ENCODE data around the gene PRKRA. TPM values are rescaled to one million over a fixed set of nuclear protein-coding genes. Genes with fewer than 3 reads are reported as not detected.

PRKRA gene
- total and polyA plus RNA-seq, 2 of the 13 experiments (the other 11 are each of a cell fraction or from before 2014, with no cell fraction given) = 53.1 to 74.7 TPM

GRCh38 chr2:178480227-178481181, 29.5 kb upstream of the PRKRA start, which contains the start of gene PLEKHA3 (continued):
- peak; percentile 94; the same call in 1 of the 2 replicates for TF ChIP-seq ZSCAN12 (CRISPR knock-in tag; IDR thresholded peaks at IDR 0.05)
- TF ChIP-seq ZNF761 (CRISPR knock-in tag; conservative IDR thresholded peaks at IDR 0.05) = peak; percentile 42; the same call in 1 of the 2 replicates
- peak; percentile 82; the same call in 1 of the 2 replicates for TF ChIP-seq NFKB2 (CRISPR knock-in tag; IDR thresholded peaks at IDR 0.05; ENCODE audit: borderline replicate concordance)
- no peak for TF ChIP-seq BHLHE40 (IDR thresholded peaks at IDR 0.05; ENCODE audit: low read length)
- no peak for TF ChIP-seq E2F5 (CRISPR knock-in tag; conservative IDR thresholded peaks at IDR 0.05)
- peak; percentile 74; the same call in 1 of the 2 replicates for TF ChIP-seq POGZ (CRISPR knock-in tag; IDR thresholded peaks at IDR 0.05)
- TF ChIP-seq ZNF563 (CRISPR knock-in tag; IDR thresholded peaks at IDR 0.05) = peak; percentile 93
- peak; percentile 29; the same call in 1 of the 2 replicates for TF ChIP-seq MAF1 (CRISPR knock-in tag; IDR thresholded peaks at IDR 0.05; ENCODE audit: borderline replicate concordance)
- no peak for TF ChIP-seq TCF7L2 (IDR thresholded peaks at IDR 0.05; ENCODE audit: low read depth, low read length)
- no peak for TF ChIP-seq ZNF552 (CRISPR knock-in tag; IDR thresholded peaks at IDR 0.05; ENCODE audit: borderline replicate concordance)
- TF ChIP-seq TFE3 (CRISPR knock-in tag; IDR thresholded peaks at IDR 0.05) = peak; percentile 60; the same call in 1 of the 2 replicates
- peak; percentile 71; the same call in 1 of the 2 replicates for TF ChIP-seq KMT2B (CRISPR knock-in tag; IDR thresholded peaks at IDR 0.05)
- 0 out of 2 replicates have a peak, but pooled peaks have one; percentile 40 for TF ChIP-seq ZNF513 (CRISPR knock-in tag; conservative IDR thresholded peaks at IDR 0.05)
- no peak for TF ChIP-seq ZUFSP (CRISPR knock-in tag; IDR thresholded peaks at IDR 0.05; ENCODE audit: borderline replicate concordance)
- TF ChIP-seq UBTF (CRISPR knock-in tag; IDR thresholded peaks at IDR 0.05) = peak; percentile 95
- no peak for TF ChIP-seq FLYWCH1 (CRISPR knock-in tag; IDR thresholded peaks at IDR 0.05)
- TF ChIP-seq ZSCAN22 (CRISPR knock-in tag; IDR thresholded peaks at IDR 0.05) = no peak
- TF ChIP-seq KLF6 (CRISPR knock-in tag; IDR thresholded peaks at IDR 0.05) = peak; percentile 69; the same call in 1 of the 2 replicates
- TF ChIP-seq BRCA1 (CRISPR knock-in tag; IDR thresholded peaks at IDR 0.05) = peak; percentile 63; the same call in 1 of the 2 replicates
